Activated T-cell treated with anti-CD3 and anti-CD28 coated beads, Interleukin-2, amount 50 U/mL, for 48 hours (primary cell): Measurements from ENCODE around the gene INA.
"Not testable (repeated sequence)": the region's sequence is repeated elsewhere in the genome, so short reads cannot be mapped to it uniquely, and the experiment has no call there.

Source experiments
- DNase-seq, 2 experiments: peaks; one replicate each; pipeline ENCODE4 v3.0.0-alpha.2; 2020

INA gene

GRCh38 chr10:103276896-103277712 lies at the start of gene INA:
Gene INA, plus strand, starts transcription at chr10:103277138. Its CDS starts 74 bp downstream, at chr10:103277212.
- DNase-seq, result peak; percentile 44 to 58

DNA sequence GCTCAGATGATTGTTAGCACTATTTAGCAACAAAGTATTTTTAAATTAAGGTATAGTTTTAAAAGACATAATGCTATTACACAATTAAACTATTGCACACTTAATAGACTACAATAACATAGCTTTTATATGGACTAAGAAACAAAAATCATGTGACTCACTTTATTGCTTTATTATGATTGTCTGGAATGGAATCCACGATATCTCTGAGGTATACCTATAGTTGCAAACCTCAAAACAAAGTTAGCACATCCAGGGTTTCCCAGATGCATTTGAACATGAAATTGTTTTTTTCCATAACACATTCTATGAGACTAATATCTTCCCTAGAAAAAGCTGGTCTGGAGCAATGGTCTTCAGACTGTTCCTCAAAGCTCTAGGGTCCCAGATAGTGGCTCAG lies 49.5 kb upstream of the INA start:
- DNase-seq, result no peak

DNA sequence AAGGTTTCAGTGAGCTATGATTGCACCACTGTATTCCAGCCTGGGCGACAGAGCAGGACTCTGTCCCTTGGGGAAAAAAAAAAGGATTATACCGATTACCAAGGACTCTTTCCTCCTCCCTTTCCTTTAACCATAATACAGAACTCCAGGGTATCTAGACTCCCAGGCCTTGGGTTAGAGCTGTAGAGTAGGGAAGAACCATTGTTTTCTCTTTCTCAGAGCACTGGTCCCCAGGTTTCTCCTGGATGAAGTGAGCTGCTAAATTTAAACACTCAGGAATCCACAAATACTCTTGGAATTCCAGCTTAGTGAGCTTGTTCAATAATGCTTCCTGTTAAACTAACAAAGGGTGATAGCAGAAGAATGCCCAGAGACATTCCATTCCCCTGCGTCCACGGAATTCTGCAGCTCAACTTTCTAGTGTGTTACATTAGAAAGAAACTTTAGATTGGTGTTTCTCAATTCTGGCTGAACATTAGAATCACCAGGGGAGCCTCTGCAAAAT lies 45.8 kb upstream of the INA start:
- no peak for DNase-seq

DNA sequence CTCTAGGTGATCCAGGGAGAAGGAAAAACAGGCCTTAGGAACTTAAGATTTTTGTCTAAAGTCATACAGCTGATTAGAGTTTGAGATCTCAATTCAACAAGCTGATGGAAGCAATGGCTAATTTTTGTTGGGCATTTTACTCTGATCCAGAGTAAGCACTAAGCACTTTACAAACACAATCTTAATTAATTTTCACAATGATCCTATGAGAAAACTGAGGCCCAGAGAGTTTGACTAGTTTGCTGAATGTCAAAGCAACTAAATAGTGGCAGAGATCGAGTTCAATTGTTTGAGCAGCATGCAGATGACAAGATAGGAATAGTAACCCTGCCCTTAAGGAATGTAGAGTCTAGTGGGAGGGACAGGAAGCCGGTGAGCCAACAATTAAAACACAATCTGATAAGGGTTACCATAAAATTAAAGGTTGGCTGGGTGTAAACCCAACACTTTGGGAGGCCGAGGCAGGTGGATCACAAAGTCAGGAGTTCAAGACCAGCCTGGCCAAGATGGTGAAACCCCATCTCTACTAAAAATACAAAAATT lies 44.7 kb upstream of the INA start:
- no peak for DNase-seq

DNA sequence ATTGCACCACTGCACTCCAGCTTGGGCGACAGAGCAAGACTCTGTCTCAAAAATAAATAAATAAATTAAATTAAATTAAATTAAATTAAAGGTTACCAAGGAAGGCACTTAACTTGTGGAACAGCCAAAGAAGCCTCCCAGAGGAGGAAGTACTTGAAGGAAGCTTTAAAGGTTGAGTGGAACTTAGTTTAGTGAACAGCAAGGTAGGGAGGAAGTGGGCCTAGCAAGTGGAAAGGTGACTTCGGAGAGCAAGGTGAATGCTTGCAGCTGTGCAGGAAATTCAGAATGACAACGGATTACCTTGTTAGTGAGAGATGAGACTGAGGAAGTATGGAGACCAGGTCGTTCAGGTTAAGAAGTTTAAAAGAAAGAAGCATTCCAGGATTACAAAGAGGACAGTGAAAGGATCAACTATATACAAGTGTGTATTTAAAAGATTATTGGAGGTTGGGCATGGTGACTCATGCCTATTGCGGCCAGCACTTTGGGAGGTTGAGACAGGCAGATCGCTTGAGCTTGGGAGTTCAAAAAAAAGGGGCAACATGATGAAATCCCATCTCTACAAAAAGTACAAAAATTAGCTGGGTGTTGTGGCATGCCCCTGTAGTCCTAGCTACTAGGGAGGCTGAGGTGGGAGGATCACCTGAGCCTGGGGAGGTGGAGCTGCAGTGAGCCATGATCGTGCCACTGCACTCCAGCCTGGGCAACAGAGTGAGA lies 44.0 kb upstream of the INA start:
- DNase-seq, result no peak

- no peak for DNase-seq
Measured at GRCh38 chr10:103235775-103236174, 41.2 kb upstream of the INA start.

GRCh38 chr10:103238506-103239252 lies 38.3 kb upstream of the INA start:
- no peak for DNase-seq

- DNase-seq, result no peak
Measured at GRCh38 chr10:103241262-103242011, 35.5 kb upstream of the INA start.

- peak; percentile 78 to 79 for DNase-seq
Measured at GRCh38 chr10:103244666-103245271, 32.2 kb upstream of the INA start.

- DNase-seq, result not testable (repeated sequence)
Measured at GRCh38 chr10:103245587-103245986, 31.4 kb upstream of the INA start, which contains the start of gene RPEL1. Gene RPEL1, plus strand, starts transcription at chr10:103245887. Its CDS starts 110 bp downstream, at chr10:103245997.

DNA sequence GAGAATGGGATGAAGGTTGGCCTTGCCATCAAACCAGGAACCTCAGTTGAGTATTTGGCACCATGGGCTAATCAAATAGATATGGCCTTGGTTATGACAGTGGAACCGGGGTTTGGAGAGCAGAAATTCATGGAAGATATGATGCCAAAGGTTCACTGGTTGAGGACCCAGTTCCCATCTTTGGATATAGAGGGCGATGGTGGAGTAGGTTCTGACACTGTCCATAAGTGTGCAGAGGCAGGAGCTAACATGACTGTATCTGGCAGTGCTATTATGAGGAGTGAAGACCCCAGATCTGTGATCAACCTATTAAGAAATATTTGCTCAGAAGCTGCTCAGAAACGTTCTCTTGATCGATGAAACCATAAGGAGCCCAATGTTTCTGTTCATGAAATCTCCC lies 30.6 kb upstream of the INA start:
- no peak for DNase-seq

- no peak for DNase-seq
Measured at GRCh38 chr10:103254113-103254512, 22.8 kb upstream of the INA start.

GRCh38 chr10:103254538-103255325 lies 22.2 kb upstream of the INA start:
- peak in 1 of 2 experiments; percentile 32 for DNase-seq

GRCh38 chr10:103256613-103257012 lies 20.3 kb upstream of the INA start:
- no peak for DNase-seq

DNA sequence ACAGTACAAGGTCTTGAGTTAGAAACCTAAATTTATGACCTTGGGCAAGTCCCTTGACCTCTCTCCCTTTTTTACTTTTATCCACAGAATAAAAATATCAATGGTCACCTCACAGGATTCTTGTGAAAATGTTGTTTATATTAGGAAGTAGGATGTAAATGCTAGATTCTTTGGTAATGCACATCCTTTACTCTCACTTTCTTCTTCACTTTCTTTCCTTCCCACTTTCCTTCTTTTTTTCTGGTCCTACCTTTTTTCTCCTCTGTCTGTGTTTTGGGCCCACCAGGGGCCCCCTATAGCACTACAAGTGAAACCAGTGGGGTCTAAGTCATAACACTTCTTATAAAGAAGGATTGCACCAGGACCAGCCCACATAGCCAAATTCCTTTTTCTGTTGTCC lies 19.1 kb upstream of the INA start:
- DNase-seq, result no peak

DNA sequence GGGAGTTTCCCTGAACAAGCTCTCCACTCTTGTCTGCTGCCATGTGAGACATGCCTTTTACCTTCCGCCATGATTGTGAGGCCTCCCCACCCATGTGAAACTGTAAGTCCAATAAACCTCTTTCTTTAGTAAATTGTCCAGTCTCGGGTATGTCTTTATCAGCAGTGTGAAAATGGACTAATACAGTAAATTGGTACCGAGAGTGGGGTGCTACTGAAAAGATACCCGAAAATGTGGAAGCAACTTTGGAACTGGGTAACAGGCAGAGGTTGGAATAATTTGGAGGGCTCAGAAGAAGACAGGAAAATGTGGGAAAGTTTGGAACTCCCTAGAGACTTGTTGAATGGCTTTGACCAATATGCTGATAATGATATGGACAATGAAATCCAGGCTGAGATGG lies 18.0 kb upstream of the INA start:
- not testable (repeated sequence) for DNase-seq

- no peak for DNase-seq
Measured at GRCh38 chr10:103259989-103260388, 16.9 kb upstream of the INA start.

GRCh38 chr10:103262229-103262628 lies 14.7 kb upstream of the INA start:
- DNase-seq, result no peak

DNA sequence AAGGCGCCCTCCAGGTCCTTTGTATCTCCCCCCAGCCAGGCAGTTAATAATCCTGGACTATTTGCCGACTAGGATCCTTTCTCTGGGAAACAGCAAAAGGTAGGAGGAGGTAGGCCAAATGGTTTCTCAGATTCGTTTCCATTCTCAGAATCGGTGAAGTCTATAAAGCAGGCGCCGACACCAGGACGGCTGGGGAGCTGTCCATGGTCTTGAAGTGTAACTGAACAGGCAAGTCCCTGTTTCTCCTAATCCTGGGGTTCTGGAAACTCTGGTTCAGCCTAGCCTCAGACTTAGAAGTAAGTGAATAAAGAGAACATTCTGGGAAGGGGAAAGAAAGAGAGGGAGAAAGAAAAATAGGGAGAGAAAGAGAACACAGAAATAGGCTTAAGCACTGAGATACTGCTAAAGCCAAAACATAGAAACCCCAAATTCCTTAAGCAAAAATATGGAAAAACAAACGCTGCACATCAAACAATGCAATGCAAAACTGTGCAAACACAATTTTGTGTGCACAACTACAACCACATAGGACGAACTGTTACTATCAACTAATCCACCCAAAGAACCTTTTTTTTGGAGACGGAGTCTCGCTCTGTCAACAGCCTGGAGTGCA lies 11.1 kb upstream of the INA start:
- DNase-seq, result peak; percentile 40 to 51

GRCh38 chr10:103273041-103273441 lies 3.9 kb upstream of the INA start:
- no peak for DNase-seq
